Measurements from ENCODE around the gene SPANXD. TPM values are rescaled to one million over a fixed set of nuclear protein-coding genes. Genes with fewer than 3 reads are reported as not detected.
"Not testable (repeated sequence)": the region's sequence is repeated elsewhere in the genome, so short reads cannot be mapped to it uniquely, and the experiment has no call there.

Gene SPANXD, protein sequence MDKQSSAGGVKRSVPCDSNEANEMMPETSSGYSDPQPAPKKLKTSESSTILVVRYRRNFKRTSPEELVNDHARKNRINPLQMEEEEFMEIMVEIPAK
- polyA plus RNA-seq (2013, experiment 1 of 2), result not detected
- polyA plus RNA-seq (2013, experiment 2 of 2), result not detected

DNA sequence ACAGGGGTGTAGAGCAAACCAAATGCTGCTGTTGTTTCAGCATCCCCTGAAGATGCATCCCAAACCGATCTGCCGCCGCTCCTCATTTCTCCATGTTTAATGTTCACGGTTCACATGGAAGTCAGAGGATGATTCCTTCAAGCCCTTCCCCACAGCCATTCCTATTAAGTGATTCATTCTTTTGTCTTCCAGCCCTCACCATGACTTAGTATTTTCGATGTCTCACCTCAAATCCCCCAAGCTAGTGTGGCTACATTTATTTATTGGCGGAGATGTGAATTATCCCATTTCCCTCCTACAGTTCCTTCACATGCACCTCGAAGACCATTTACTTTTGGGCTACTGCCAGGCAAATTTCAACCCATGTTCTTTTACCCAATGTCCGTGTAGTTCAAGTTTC, at the start of gene SPANXD:
SPANXD (minus strand) TSS at position 101 of the 400 bp plus-strand sequence. CDS start 334 bp downstream, outside the sequence.
- H3K27ac ChIP-seq (ENCODE audit: low read length, poor library complexity, severe bottlenecking); H3K4me1 ChIP-seq (ENCODE audit: control insufficient read depth, insufficient read depth, low read depth, low read length); H2AK5ac ChIP-seq (ENCODE audit: low read length, severe bottlenecking); H3K14ac ChIP-seq (ENCODE audit: low read length in 2 of 2); H4K8ac ChIP-seq (ENCODE audit: low read length); H2BK120ac ChIP-seq (ENCODE audit: low read depth, low read length); H3K9me3 ChIP-seq (ENCODE audit: control insufficient read depth, low read length); H3K4me3 ChIP-seq (ENCODE audit: insufficient read depth in 1 of 2, low read depth in 1 of 2, low read length in 2 of 2); H3K9ac ChIP-seq (ENCODE audit: low read length); H3K18ac ChIP-seq (ENCODE audit: low read depth in 1 of 2, low read length in 2 of 2); H3K36me3 ChIP-seq (ENCODE audit: control insufficient read depth in 1 of 2, insufficient read depth in 2 of 2, low read depth in 1 of 2, low read length in 2 of 2); H3K79me1 ChIP-seq (replicated peaks; ENCODE audit: low read length, poor library complexity, severe bottlenecking); DNase-seq; H2BK15ac ChIP-seq (ENCODE audit: low read depth, poor library complexity, severe bottlenecking); H2BK12ac ChIP-seq (ENCODE audit: low read length in 2 of 2); H3K27me3 ChIP-seq (ENCODE audit: control insufficient read depth in 1 of 2, insufficient read depth in 1 of 2, low read length in 2 of 2); H2AFZ ChIP-seq (ENCODE audit: low read depth, low read length); H4K91ac ChIP-seq (ENCODE audit: low read length); H3K4me2 ChIP-seq (ENCODE audit: low read length, poor library complexity, severe bottlenecking); H2BK5ac ChIP-seq (ENCODE audit: low read depth, low read length, poor library complexity, severe bottlenecking); H3K4ac ChIP-seq (ENCODE audit: low read depth in 1 of 2, low read length in 2 of 2); H3K23ac ChIP-seq (ENCODE audit: low read length in 2 of 2): not testable (repeated sequence)
- WGBS, result no CpG with 5 or more reads among the region's 8 CpGs

DNA sequence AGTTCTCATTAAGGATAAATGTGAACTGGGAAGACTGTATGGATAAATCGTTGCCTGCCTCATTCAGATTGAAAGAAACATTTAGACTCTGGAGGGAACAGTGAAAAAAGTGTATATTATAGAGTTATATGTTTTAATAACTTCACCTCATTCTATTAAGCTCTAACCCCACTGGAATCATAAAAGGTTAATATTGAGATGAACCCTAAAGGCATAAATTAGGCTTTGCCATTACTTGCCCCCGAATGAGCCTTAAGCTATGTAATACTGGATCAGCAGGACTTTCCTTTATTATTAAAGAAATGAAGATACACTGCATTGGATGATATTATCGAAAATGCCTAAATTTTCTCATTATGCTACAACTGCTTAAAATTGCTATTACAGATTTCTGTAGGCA, 44.1 kb upstream of the SPANXD start:
- no peak overlapping the region for H3K23ac ChIP-seq (ENCODE audit: low read length in 2 of 2)
- no peak overlapping the region for H4K8ac ChIP-seq (ENCODE audit: low read length)
- H3K9ac ChIP-seq (ENCODE audit: low read length), result no peak overlapping the region
- no peak overlapping the region for H2BK5ac ChIP-seq (ENCODE audit: low read depth, low read length, poor library complexity, severe bottlenecking)
- H3K9me3 ChIP-seq (ENCODE audit: control insufficient read depth, low read length), result no peaks in the 10 kb centered on the region
- no peak overlapping the region for H2AFZ ChIP-seq (ENCODE audit: low read depth, low read length)
- no peaks in the 10 kb centered on the region for H3K79me1 ChIP-seq (replicated peaks; ENCODE audit: low read length, poor library complexity, severe bottlenecking)
- no peaks in the 10 kb centered on the region for H3K27me3 ChIP-seq (ENCODE audit: control insufficient read depth in 1 of 2, insufficient read depth in 1 of 2, low read length in 2 of 2)
- no peaks in the 10 kb centered on the region for H3K36me3 ChIP-seq (ENCODE audit: control insufficient read depth in 1 of 2, insufficient read depth in 2 of 2, low read depth in 1 of 2, low read length in 2 of 2)
- no peak overlapping the region for H3K18ac ChIP-seq (ENCODE audit: low read depth in 1 of 2, low read length in 2 of 2)
- no peak overlapping the region for H2AK5ac ChIP-seq (ENCODE audit: low read length, severe bottlenecking)
- no peak overlapping the region for H2BK120ac ChIP-seq (ENCODE audit: low read depth, low read length)
- no peak overlapping the region for H2BK15ac ChIP-seq (ENCODE audit: low read depth, poor library complexity, severe bottlenecking)
- H3K14ac ChIP-seq (ENCODE audit: low read length in 2 of 2), result no peak overlapping the region
- WGBS, result no CpG with 5 or more reads among the region's 3 CpGs
- H3K4ac ChIP-seq (ENCODE audit: low read depth in 1 of 2, low read length in 2 of 2), result no peak overlapping the region
- H3K27ac ChIP-seq (ENCODE audit: low read length, poor library complexity, severe bottlenecking), result no peak overlapping the region
- H3K4me1 ChIP-seq (ENCODE audit: control insufficient read depth, insufficient read depth, low read depth, low read length), result no peaks in the 10 kb centered on the region
- H2BK12ac ChIP-seq (ENCODE audit: low read length in 2 of 2), result no peak overlapping the region
- no peak for DNase-seq
- H3K4me3 ChIP-seq (ENCODE audit: insufficient read depth in 1 of 2, low read depth in 1 of 2, low read length in 2 of 2), result no peak overlapping the region
- no peak overlapping the region for H4K91ac ChIP-seq (ENCODE audit: low read length)
- H3K4me2 ChIP-seq (ENCODE audit: low read length, poor library complexity, severe bottlenecking), result no peak overlapping the region

DNA sequence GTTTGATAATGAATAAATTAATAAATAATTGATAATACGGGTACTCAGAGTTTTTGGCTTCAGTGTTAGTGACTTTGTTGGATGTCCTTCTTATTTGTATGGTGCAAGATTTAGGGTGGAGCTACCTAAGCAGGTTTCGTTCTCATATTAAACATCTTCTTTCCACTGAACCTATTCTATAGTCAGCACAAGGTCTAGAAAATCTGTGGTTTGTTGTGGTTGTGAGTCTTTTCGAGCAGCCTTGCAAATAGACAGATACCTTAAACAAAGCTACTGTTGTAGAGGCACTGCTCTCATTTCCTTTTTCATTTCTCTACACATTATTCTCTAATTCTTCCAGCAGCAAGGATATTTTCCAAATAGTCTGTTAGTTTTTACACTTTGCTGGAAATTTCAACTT, 38.1 kb upstream of the SPANXD start:
- no peak overlapping the region for H3K27ac ChIP-seq (ENCODE audit: low read length, poor library complexity, severe bottlenecking)
- H3K9ac ChIP-seq (ENCODE audit: low read length), result no peak overlapping the region
- no peaks in the 10 kb centered on the region for H3K27me3 ChIP-seq (ENCODE audit: control insufficient read depth in 1 of 2, insufficient read depth in 1 of 2, low read length in 2 of 2)
- H2BK15ac ChIP-seq (ENCODE audit: low read depth, poor library complexity, severe bottlenecking), result no peak overlapping the region
- no peak overlapping the region for H2BK120ac ChIP-seq (ENCODE audit: low read depth, low read length)
- no peaks in the 10 kb centered on the region for H3K36me3 ChIP-seq (ENCODE audit: control insufficient read depth in 1 of 2, insufficient read depth in 2 of 2, low read depth in 1 of 2, low read length in 2 of 2)
- DNase-seq, result no peak
- H4K91ac ChIP-seq (ENCODE audit: low read length), result no peak overlapping the region
- H3K4ac ChIP-seq (ENCODE audit: low read depth in 1 of 2, low read length in 2 of 2), result no peak overlapping the region
- no peak overlapping the region for H2AFZ ChIP-seq (ENCODE audit: low read depth, low read length)
- H3K4me2 ChIP-seq (ENCODE audit: low read length, poor library complexity, severe bottlenecking), result no peak overlapping the region
- H3K4me1 ChIP-seq (ENCODE audit: control insufficient read depth, insufficient read depth, low read depth, low read length), result no peaks in the 10 kb centered on the region
- no peak overlapping the region for H2AK5ac ChIP-seq (ENCODE audit: low read length, severe bottlenecking)
- no peak overlapping the region for H2BK12ac ChIP-seq (ENCODE audit: low read length in 2 of 2)
- H3K18ac ChIP-seq (ENCODE audit: low read depth in 1 of 2, low read length in 2 of 2), result no peak overlapping the region
- H3K79me1 ChIP-seq (replicated peaks; ENCODE audit: low read length, poor library complexity, severe bottlenecking), result no peaks in the 10 kb centered on the region
- H3K14ac ChIP-seq (ENCODE audit: low read length in 2 of 2), result no peak overlapping the region
- H3K4me3 ChIP-seq (ENCODE audit: insufficient read depth in 1 of 2, low read depth in 1 of 2, low read length in 2 of 2), result no peak overlapping the region
- H3K9me3 ChIP-seq (ENCODE audit: control insufficient read depth, low read length), result no peaks in the 10 kb centered on the region
- H3K23ac ChIP-seq (ENCODE audit: low read length in 2 of 2), result no peak overlapping the region
- no CpG with 5 or more reads among the region's 3 CpGs for WGBS
- no peak overlapping the region for H2BK5ac ChIP-seq (ENCODE audit: low read depth, low read length, poor library complexity, severe bottlenecking)
- no peak overlapping the region for H4K8ac ChIP-seq (ENCODE audit: low read length)

DNA sequence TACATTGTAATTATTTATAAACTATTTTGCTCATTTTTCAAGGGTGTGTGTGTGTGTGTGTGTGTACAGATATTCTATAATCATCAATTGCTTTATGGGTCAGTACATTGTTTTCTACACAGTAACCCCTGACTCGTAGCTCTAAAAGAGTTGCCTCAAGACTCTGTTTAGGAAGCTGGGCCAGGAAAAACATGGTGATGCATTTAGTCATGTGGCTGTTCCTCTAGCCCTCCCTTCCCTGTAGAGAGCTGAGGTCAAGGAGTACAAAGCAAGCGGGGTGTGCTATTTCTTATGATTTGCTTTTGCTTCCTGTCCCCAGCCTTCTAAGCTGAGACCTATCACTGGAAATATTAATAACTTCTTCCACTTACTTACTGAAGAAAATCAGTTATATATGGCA, 34.8 kb upstream of the SPANXD start:
- no peak for DNase-seq
- H3K79me1 ChIP-seq (replicated peaks; ENCODE audit: low read length, poor library complexity, severe bottlenecking), result no peaks in the 10 kb centered on the region
- no peak overlapping the region for H3K4me2 ChIP-seq (ENCODE audit: low read length, poor library complexity, severe bottlenecking)
- H2AK5ac ChIP-seq (ENCODE audit: low read length, severe bottlenecking), result no peak overlapping the region
- H3K4me1 ChIP-seq (ENCODE audit: control insufficient read depth, insufficient read depth, low read depth, low read length), result no peaks in the 10 kb centered on the region
- H2BK15ac ChIP-seq (ENCODE audit: low read depth, poor library complexity, severe bottlenecking), result no peak overlapping the region
- H2BK5ac ChIP-seq (ENCODE audit: low read depth, low read length, poor library complexity, severe bottlenecking), result no peak overlapping the region
- H3K9ac ChIP-seq (ENCODE audit: low read length), result no peak overlapping the region
- WGBS, result 43% methylated on average over 1 of the region's 2 CpGs
- no peaks in the 10 kb centered on the region for H3K9me3 ChIP-seq (ENCODE audit: control insufficient read depth, low read length)
- no peak overlapping the region for H3K18ac ChIP-seq (ENCODE audit: low read depth in 1 of 2, low read length in 2 of 2)
- H2AFZ ChIP-seq (ENCODE audit: low read depth, low read length), result no peak overlapping the region
- no peak overlapping the region for H4K8ac ChIP-seq (ENCODE audit: low read length)
- H3K36me3 ChIP-seq (ENCODE audit: control insufficient read depth in 1 of 2, insufficient read depth in 2 of 2, low read depth in 1 of 2, low read length in 2 of 2), result no peaks in the 10 kb centered on the region
- H3K27me3 ChIP-seq (ENCODE audit: control insufficient read depth in 1 of 2, insufficient read depth in 1 of 2, low read length in 2 of 2), result no peaks in the 10 kb centered on the region
- H2BK12ac ChIP-seq (ENCODE audit: low read length in 2 of 2), result no peak overlapping the region
- no peak overlapping the region for H4K91ac ChIP-seq (ENCODE audit: low read length)
- H2BK120ac ChIP-seq (ENCODE audit: low read depth, low read length), result no peak overlapping the region
- H3K27ac ChIP-seq (ENCODE audit: low read length, poor library complexity, severe bottlenecking), result no peak overlapping the region
- H3K23ac ChIP-seq (ENCODE audit: low read length in 2 of 2), result no peak overlapping the region
- no peak overlapping the region for H3K4ac ChIP-seq (ENCODE audit: low read depth in 1 of 2, low read length in 2 of 2)
- no peak overlapping the region for H3K4me3 ChIP-seq (ENCODE audit: insufficient read depth in 1 of 2, low read depth in 1 of 2, low read length in 2 of 2)
- no peak overlapping the region for H3K14ac ChIP-seq (ENCODE audit: low read length in 2 of 2)

Measured in mesenchymal stem cell (in vitro differentiated cells and primary cell).